GM12891 (cell line): Measurements from ENCODE around the gene KRTDAP.

ENCODE experiments used
- DNase-seq: peaks from one replicate; pipeline ENCODE4 v3.0.0; 2011; ENCODE audit warnings: low spot score; ENCODE audit not compliant: insufficient read length
- FAIRE-seq: peaks from 2 replicates; lab custom pipeline; 2011; peaks lifted over from hg19 to GRCh38; lab: Jason Lieb, UNC
- PAX5 ChIP-seq: IDR thresholded peaks from 2 replicates; pipeline ENCODE4 v1.6.1; 2011; ENCODE audit warnings: low read length, moderate library complexity, mild to moderate bottlenecking; ENCODE audit not compliant: insufficient read depth, severe bottlenecking
- POLR2A ChIP-seq: IDR thresholded peaks from 2 replicates; pipeline ENCODE4 v1.6.1; 2011; ENCODE audit warnings: low read depth, low read length, control low read depth
- POLR2AphosphoS5 ChIP-seq: IDR thresholded peaks from 2 replicates; pipeline ENCODE4 v1.6.1; 2011; ENCODE audit warnings: low read depth, low read length, control low read depth
- POU2F2 ChIP-seq: IDR thresholded peaks from 2 replicates; pipeline ENCODE4 v1.6.1; 2011; ENCODE audit warnings: low read depth, mild to moderate bottlenecking, control low read depth, low read length, moderate library complexity
- SPI1 ChIP-seq: IDR thresholded peaks from 2 replicates; pipeline ENCODE4 v1.6.1; 2011; ENCODE audit warnings: low read depth, low read length, control low read depth
- TAF1 ChIP-seq: IDR thresholded peaks from 2 replicates; pipeline ENCODE4 v1.6.1; 2011; ENCODE audit warnings: low read depth, low read length, control low read depth

KRTDAP gene

GRCh38 chr19:35500611-35501010 lies 10.3 kb upstream of the KRTDAP start:
- no peak for DNase-seq
- TF ChIP-seq TAF1 (no peak), SPI1 (no peak), PAX5 (no peak), POU2F2 (no peak), POLR2A (no peak), POLR2AphosphoS5 (no peak)
- no peak for FAIRE-seq

- no peak for DNase-seq
- FAIRE-seq = no peak
- TF ChIP-seq POLR2AphosphoS5 (no peak), PAX5 (no peak), TAF1 (no peak), POLR2A (no peak), POU2F2 (no peak), SPI1 (no peak)
Measured at GRCh38 chr19:35498984-35499527, 8.8 kb upstream of the KRTDAP start.

GRCh38 chr19:35498220-35498619 lies 8.0 kb upstream of the KRTDAP start:
- TF ChIP-seq SPI1 (no peak), TAF1 (no peak), POLR2A (no peak), POLR2AphosphoS5 (no peak), PAX5 (no peak), POU2F2 (no peak)
- no peak for FAIRE-seq

GRCh38 chr19:35497406-35497805 lies 7.1 kb upstream of the KRTDAP start:
- no peak for DNase-seq
- FAIRE-seq = no peak
- TF ChIP-seq POLR2A (no peak), PAX5 (no peak), POLR2AphosphoS5 (no peak), POU2F2 (no peak), SPI1 (no peak), TAF1 (no peak)

More at GRCh38 chr19:35498220-35498619, 8.0 kb upstream of the KRTDAP start:
- no peak for DNase-seq

- TF ChIP-seq POLR2A (no peak), TAF1 (no peak), PAX5 (no peak), POLR2AphosphoS5 (no peak), SPI1 (no peak), POU2F2 (no peak)
- DNase-seq (peak; percentile 91), FAIRE-seq (peak; percentile 97)
Measured at GRCh38 chr19:35495107-35496064, 5.1 kb upstream of the KRTDAP start.

GRCh38 chr19:35493971-35494370 lies 3.7 kb upstream of the KRTDAP start:
- no peak for TF ChIP-seq TAF1
- TF ChIP-seq POLR2A = no peak
- no peak for TF ChIP-seq POU2F2
- TF ChIP-seq POLR2AphosphoS5 = no peak
- no peak for TF ChIP-seq PAX5
- no peak for TF ChIP-seq SPI1
- DNase-seq = no peak
- FAIRE-seq = no peak

- TF ChIP-seq TAF1 (no peak), PAX5 (no peak), SPI1 (no peak), POLR2AphosphoS5 (no peak), POLR2A (no peak), POU2F2 (no peak)
- DNase-seq = no peak
- FAIRE-seq = no peak
Measured at GRCh38 chr19:35491836-35492360, 1.6 kb upstream of the KRTDAP start.

- FAIRE-seq = no peak
- no peak for DNase-seq
- TF ChIP-seq TAF1 (no peak), SPI1 (no peak), POLR2AphosphoS5 (no peak), POLR2A (no peak), POU2F2 (no peak), PAX5 (no peak)
Measured at GRCh38 chr19:35488677-35489076, 1.6 kb downstream of the KRTDAP start.

GRCh38 chr19:35487656-35488182 lies 2.5 kb downstream of the KRTDAP start:
- DNase-seq = no peak
- TF ChIP-seq POU2F2 = no peak
- TF ChIP-seq POLR2A = no peak
- TF ChIP-seq PAX5 = no peak
- TF ChIP-seq POLR2AphosphoS5 = no peak
- TF ChIP-seq TAF1 = no peak
- no peak for TF ChIP-seq SPI1
- no peak for FAIRE-seq
